ENCODE data around the gene IL31RA.

- TF ChIP-seq CTCF (conservative IDR thresholded peaks at IDR 0.05 in 1 of 2, IDR thresholded peaks at IDR 0.05 in 1 of 2; ENCODE audit: extremely low read depth in 1 of 2, insufficient read depth in 1 of 2, low read depth in 1 of 2, low read length in 2 of 2): no peak
- TF ChIP-seq EZH2 (IDR thresholded peaks at IDR 0.05; ENCODE audit: borderline replicate concordance, low read length): no peak
Measured at GRCh38 chr5:55832446-55832845, 18.7 kb upstream of the IL31RA start.

Measured in mammary epithelial cell (primary cell).